HG02970 (cell line): ENCODE results near the gene ENO3.
"Not testable (repeated sequence)": the region's sequence is repeated elsewhere in the genome, so short reads cannot be mapped to it uniquely, and the experiment has no call there.

ENCODE experiments used
- ATAC-seq: cut with Tn5 transposase; IDR thresholded peaks from one replicate; pipeline ENCODE4 v1.9.1; 2021; ENCODE audit warnings: mild to moderate bottlenecking, moderate library complexity, moderate number of reproducible peaks; ENCODE audit not compliant: unreplicated experiment, low FRiP score

ENO3 gene

DNA sequence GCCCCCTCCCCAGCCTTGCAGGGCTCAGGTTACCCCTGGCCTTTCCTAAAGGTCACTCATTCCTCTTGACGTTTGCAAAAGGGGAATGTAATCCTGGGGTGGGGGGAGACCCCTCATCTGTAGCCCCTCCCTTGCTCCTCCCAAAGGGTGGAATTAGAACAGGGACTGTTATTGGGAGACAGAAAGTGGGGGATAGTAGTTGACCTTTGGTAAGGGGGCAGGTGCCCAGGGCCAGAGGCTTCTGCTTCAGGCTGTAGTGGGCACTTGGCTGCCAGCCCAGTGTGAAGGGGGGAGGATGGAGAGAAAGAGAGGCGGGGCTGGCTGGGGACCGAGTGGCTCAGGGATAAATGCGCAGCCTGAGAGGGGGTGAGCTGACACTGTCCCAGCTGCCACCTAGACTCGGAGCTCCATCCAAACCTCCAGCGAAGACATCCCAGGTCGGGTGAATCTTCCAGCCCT, at the start of gene ENO3:
TSS of gene ENO3 (plus strand) at position 374 of the 459 bp plus-strand sequence. CDS start 711 bp downstream, outside the sequence.
- ATAC-seq, result no peak

GRCh38 chr17:4901648-4902344, 49.1 kb upstream of the ENO3 start:
- ATAC-seq, result no peak

DNA sequence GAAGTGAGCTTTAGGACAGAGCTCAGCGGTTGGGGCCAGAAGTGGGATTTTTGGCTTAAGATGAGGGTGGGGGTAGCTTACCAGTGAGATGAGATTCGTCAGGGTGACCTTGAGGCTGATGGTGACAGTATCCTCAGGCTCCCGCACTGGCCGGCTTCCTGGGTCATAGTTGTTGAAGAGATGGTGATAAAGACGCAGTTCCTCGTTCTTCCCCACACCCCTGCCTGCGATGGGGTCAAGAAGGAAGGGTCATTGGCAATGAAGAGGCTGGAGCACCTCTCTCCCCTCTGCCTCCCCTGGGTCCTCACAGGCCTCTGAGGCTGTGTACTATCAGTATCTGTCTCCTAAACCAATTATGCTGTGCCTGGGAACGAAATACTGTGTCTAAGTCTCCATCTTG, 48.4 kb upstream of the ENO3 start:
- ATAC-seq, result no peak

DNA sequence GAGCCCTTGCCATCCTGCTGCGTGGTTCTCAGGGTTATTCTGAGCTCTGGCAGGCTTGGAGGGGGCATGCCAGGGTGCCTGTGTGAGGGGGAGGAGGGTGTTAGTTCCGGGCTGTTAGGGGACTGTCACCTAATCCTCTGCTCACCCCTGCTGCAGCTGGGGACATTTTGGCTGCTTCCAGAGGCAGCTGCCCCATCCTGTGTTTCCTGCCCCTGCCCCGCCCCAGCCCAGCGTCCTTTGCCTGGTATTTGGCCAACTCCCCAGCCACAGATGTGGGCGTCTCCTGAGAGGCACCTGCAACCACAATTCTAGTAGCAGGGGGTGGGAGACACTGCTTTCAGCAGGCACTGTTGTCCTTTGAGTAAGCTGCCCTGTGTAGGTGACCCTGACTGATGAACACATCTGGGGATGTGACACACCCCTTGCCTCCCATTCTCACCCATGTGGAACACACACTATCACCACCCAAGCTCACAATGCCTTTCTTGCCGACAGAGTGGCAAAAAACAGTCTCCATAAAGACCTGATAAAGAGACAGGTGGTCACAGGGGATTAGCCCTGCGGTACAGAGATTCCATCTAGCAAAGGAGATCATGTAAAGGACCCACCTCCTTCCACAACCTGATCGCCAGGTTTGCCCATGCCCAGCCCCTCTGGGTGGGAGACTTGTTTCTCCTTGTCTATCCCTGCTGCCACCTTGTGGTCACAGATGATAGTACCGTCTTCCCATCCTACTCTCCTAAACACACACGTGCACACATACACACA, 47.7 kb upstream of the ENO3 start, which contains the start of gene CHRNE:
TSS of gene CHRNE (minus strand) at position 48 of the 768 bp plus-strand sequence. CDS start at position 13, 35 bp downstream.
- ATAC-seq, result no peak

DNA sequence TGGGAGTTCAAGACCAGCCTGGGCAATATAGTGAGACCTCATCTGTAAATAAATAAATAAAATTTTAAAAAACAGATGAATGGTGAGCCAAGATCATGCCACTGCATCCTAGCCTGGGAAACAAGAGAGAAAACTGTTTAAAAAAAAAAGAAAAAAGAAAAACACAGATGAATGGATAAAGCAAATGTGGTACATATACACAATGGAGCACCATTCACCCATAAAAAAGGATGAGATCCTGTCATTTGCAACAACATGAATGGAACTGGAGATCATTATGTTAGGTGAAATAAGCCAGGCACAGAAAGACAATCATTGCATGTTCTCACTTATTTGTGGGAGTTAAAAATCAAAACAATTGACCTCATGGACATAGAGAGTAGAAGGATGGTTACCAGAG, 44.3 kb upstream of the ENO3 start:
- not testable (repeated sequence) for ATAC-seq

DNA sequence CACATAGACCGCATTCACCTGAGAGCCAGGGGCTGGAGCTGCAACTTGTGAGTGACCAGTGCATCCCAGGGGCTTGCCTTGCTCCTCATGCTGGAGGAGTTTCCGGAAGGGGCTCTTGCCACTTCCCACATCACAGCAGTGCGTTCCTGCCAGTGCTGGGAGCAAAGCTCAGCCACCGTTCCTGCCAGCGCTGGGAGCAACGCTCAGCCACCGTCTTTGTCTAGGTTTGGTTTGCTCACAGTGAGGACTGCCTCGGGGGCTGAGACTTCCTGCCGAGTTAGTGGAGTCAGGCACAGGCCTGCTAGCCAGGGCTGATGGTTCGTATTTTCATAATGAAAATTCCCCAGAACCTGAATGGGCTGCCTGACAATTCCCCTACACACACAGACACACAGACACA, 42.6 kb upstream of the ENO3 start:
- ATAC-seq, result no peak

DNA sequence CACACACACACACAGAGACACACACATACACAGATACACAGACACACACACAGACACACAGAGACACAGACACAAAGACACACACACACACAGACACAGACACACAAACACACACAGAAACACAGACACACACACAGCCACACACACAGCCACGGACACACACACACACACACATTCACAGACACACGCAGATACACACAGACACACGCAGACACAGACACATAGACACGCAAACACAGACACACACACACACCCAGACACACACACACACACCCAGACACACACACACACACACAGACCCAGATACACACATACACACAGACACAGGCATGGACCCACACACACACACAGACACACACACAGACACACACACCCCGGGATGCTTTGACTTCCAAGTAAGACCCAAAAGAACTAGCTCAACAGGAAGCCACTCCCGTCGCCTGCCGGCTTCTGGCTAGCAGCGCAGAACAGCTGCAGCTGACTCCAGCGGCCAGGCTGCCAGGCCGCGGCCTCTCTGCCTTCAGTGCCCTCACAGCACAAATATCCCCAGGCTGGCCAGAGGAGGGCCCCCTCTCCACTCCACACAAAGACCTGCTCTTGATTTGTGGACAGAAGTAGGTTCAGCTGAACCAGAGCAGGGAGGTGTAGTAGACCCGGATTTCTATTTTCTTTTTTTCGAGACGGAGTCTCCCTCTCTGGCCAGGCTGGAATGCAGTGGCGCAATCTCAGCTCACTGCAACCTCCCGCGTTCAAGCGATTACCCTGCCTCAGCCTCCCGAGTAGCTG, 42.0 kb upstream of the ENO3 start:
- no peak for ATAC-seq

- no peak for ATAC-seq
Measured at GRCh38 chr17:4913994-4914393, 36.9 kb upstream of the ENO3 start.

DNA sequence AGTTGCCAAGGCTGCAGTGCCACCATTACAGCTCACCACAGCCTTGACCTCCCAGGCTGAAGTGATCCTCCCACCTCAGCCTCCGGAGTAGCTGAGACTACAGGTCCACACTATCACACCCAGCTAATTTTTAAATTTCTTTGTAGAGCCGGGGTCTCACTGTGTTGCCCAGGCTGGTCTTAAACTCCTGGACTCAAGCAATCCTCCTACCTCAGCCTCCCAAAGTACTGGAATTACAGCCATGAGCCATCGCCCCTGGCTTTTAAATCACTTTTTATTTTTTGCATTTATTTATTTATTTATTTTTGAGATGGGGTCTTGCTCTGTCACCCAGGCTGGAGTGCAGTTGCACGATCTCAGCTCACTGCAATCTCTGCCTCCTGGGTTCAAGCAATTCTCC, 36.4 kb upstream of the ENO3 start:
- not testable (repeated sequence) for ATAC-seq

GRCh38 chr17:4919511-4920047, 31.3 kb upstream of the ENO3 start:
- ATAC-seq, result no peak

DNA sequence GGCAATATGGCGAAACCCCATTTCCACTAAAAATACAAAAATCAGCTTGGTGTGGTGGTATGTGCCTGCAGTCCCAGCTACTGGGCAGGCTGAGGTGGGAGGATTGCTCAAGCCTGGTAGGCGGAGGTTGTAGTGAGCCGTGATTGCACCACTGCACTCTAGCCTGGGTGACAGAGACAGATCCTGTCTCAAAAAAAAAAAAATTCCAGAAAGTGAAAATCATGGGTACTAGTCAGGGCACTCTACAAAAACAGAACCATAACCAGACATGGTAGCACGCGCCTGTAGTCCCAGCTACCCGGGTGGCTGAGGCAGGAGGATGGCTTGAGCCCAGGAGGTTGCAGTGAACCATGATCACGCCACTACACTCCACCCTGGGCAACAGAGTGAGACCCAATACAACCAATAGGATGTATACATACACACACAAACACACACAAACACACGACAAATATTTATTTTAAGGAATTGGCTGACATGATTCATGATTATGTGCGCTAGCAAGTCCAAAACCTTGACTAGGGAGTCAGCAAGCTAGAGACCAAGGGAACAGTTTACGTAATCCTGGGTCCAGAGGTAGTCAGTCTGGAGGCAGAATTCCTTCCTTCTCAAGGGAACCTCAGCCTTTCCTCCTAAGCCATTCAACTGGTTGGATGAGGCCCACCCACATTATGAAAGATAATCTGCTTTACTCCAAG, 30.4 kb upstream of the ENO3 start:
- no peak for ATAC-seq

GRCh38 chr17:4921320-4921719, 29.6 kb upstream of the ENO3 start:
- ATAC-seq, result no peak

DNA sequence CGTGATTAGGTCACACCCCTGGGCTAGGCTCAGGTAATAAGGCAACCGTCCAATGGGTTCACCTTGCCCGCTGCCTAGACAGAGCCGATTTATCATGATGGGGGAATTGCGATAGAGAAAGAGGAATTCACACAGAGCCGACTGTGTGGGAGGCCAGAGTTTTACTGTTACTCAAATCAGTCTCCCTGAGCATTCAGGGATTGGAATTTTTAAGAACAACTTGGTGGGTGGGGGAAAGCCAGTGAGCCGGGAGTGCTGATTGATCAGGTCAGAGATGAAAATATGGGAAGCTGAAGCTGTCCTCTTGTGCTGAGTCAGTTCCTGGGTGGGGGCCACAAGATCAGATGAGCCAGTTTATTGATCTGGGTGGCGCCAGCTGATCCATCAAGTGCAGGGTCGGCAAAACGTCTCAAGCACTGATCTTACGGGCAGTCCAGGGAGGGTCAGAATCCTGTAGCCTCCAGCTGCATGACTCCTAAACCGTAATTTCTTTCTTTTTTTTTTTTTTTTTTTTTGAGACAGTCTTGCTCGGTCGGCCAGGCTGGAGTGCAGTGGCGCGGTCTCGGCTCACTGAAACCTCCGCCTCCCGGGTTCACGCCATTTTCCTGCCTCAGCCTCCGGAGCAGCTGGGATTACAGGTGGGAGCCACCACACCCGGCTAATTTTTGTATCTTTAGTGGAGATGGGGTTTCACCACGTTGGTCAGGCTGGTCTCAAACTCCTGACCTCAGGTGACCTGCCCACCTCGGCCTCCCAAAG, 24.2 kb upstream of the ENO3 start:
- not testable (repeated sequence) for ATAC-seq

DNA sequence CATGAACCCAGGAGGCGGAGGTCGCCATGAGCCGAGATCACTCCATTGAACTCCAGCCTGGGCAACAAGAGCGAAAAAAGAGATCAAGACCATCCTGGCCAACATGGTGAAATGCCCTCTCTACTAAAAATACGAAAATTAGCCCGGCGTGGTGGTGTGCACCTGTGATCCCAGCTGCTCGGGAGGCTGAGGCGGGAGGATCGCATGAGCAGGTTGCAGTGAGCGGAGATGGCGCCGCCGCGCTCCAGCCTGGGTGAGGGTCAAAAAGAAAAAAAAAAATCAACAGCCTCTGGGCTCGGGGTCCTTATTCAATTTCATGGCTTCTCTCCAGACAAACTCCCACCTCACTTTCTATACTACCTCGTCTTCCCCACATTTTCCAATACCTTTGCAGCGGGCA, 22.0 kb upstream of the ENO3 start:
- no peak for ATAC-seq

DNA sequence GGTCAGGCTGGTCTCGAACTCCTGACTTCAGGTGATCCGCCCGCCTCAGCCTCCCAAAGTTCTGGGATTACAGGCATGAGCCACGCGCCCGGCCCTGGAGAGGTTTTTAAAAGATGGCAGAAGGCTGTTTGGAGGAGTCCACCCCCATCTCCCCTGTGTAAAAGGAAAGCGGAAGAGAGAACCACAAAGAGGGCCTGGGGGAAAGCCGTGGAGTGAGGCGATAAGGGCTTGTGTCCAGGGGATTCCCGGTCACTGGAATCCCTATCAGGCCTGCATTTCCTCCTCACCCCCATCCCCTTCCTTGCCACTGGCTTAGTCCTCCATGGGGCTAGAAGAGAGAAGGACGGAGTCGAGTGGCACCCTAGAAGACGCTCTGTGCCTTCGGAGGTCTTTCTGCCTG, 19.0 kb upstream of the ENO3 start, which contains the start of gene GP1BA:
TSS of gene GP1BA (plus strand) at position 315 of the 400 bp plus-strand sequence. CDS start 328 bp downstream, outside the sequence.
- ATAC-seq, result no peak

- no peak for ATAC-seq
Measured at GRCh38 chr17:4932756-4933155, 18.2 kb upstream of the ENO3 start.

DNA sequence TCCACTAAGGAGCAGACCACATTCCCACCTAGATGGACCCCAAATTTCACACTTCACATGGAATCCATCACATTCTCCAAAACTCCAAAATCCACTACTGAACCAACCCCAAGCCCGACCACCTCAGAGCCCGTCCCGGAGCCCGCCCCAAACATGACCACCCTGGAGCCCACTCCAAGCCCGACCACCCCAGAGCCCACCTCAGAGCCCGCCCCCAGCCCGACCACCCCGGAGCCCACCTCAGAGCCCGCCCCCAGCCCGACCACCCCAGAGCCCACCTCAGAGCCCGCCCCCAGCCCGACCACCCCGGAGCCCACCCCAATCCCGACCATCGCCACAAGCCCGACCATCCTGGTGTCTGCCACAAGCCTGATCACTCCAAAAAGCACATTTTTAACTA, 17.3 kb upstream of the ENO3 start:
- ATAC-seq, result no peak

- ATAC-seq, result no peak
Measured at GRCh38 chr17:4934173-4934979, 16.5 kb upstream of the ENO3 start.
